Choroid plexus epithelial cell (primary cell): Measurements from ENCODE around the gene MAS1.

Experiments used
- DNase-seq: peaks from one replicate; pipeline ENCODE4 v3.0.0-alpha.2; 2010; ENCODE audit warnings: low read depth
- H3K4me3 ChIP-seq: 2 replicates; pipeline ENCODE4 v1.5.1; 2011; ENCODE audit warnings: low read depth, mild to moderate bottlenecking, control low read depth, low read length, moderate library complexity
- CTCF ChIP-seq: conservative IDR thresholded peaks from 2 replicates; pipeline ENCODE4 v1.5.1; 2011; ENCODE audit warnings: low read depth, mild to moderate bottlenecking, control low read depth, inconsistent platforms, low read length, moderate library complexity

MAS1 gene

GRCh38 chr6:159871906-159872305 lies 18.9 kb upstream of the MAS1 start:
- no peak for DNase-seq

GRCh38 chr6:159874435-159874834 lies 16.4 kb upstream of the MAS1 start:
- no peak for TF ChIP-seq CTCF

More at GRCh38 chr6:159871906-159872305, 18.9 kb upstream of the MAS1 start:
- no peak for TF ChIP-seq CTCF
- H3K4me3 ChIP-seq, result no peak overlapping the region

GRCh38 chr6:159875194-159875593 lies 15.6 kb upstream of the MAS1 start:
- DNase-seq, result no peak
- H3K4me3 ChIP-seq, result no peak overlapping the region
- no peak for TF ChIP-seq CTCF

More at GRCh38 chr6:159874435-159874834, 16.4 kb upstream of the MAS1 start:
- H3K4me3 ChIP-seq, result no peak overlapping the region
- peak; percentile 30 for DNase-seq

- TF ChIP-seq CTCF, result no peak
- H3K4me3 ChIP-seq, result no peak overlapping the region
- DNase-seq, result no peak
Measured at GRCh38 chr6:159876242-159876641, 14.5 kb upstream of the MAS1 start.

- no peak for TF ChIP-seq CTCF
- H3K4me3 ChIP-seq, result no peak overlapping the region
- no peak for DNase-seq
Measured at GRCh38 chr6:159877256-159877808, 13.5 kb upstream of the MAS1 start.

GRCh38 chr6:159878341-159878740 lies 12.4 kb upstream of the MAS1 start:
- no peak for DNase-seq
- TF ChIP-seq CTCF, result no peak
- no peak overlapping the region for H3K4me3 ChIP-seq

GRCh38 chr6:159879856-159880255 lies 10.9 kb upstream of the MAS1 start:
- no peak for DNase-seq
- no peak for TF ChIP-seq CTCF
- no peak overlapping the region for H3K4me3 ChIP-seq
